ENCODE results near the gene KMT5B. TPM values are rescaled to one million over a fixed set of nuclear protein-coding genes. Genes with fewer than 3 reads are reported as not detected.

The KMT5B gene
- polyA plus RNA-seq, 3 donors, result 12.2 to 22.0 (median 19.5) TPM

- DNase-seq, result peak in 1 of 3 donors; percentile 16
- Histone ChIP-seq H4K20me1 (ENCODE audit: insufficient read depth, low read length) (no peaks in the 10 kb centered on the region), H3K4me3 (replicated peaks in 1 of 3; ENCODE audit: low read depth in 2 of 3, low read length in 3 of 3) (no peak overlapping the region), H3K36me3 (replicated peaks in 1 of 2; ENCODE audit: control insufficient read depth in 1 of 2, insufficient read depth in 2 of 2, low read length in 2 of 2) (peaks cover 0 to 1% of the 10 kb centered on the region in 2 donors), H3K79me2 (ENCODE audit: insufficient read depth, low read length) (no peaks in the 10 kb centered on the region), H3K4me1 (ENCODE audit: control insufficient read depth in 1 of 2, insufficient read depth in 2 of 2, low read length in 2 of 2) (peaks cover 21 to 23% of the 10 kb centered on the region in 2 donors), H3K27ac (ENCODE audit: low read depth in 1 of 2, low read length in 2 of 2) (no peak overlapping the region), H3K9ac (ENCODE audit: insufficient read depth, low read length, poor library complexity, severe bottlenecking) (no peak overlapping the region), H3K27me3 (ENCODE audit: control insufficient read depth in 2 of 2, insufficient read depth in 2 of 2, low read length in 2 of 2) (no peaks in the 10 kb centered on the region), H2AFZ (ENCODE audit: insufficient read depth, low read depth, low read length, poor library complexity, severe bottlenecking) (no peak overlapping the region), H3K4me2 (replicated peaks; ENCODE audit: extremely low read depth, low read length, poor library complexity, severe bottlenecking) (no peak overlapping the region), H3K9me3 (replicated peaks in 1 of 2; ENCODE audit: control insufficient read depth in 1 of 2, insufficient read depth in 1 of 2, low read length in 2 of 2) (no peaks in the 10 kb centered on the region)
- intact Hi-C loops (cut with micrococcal nuclease), result no loop called here
- 16% methylated on average over 3 of the region's 7 CpGs for WGBS (ENCODE audit: insufficient coverage)
- H3K4me3 Mint-ChIP-seq, result no peak overlapping the region
- no peak for TF ChIP-seq CTCF (IDR thresholded peaks at IDR 0.05)
- peaks cover 24% of the 10 kb centered on the region for H3K4me1 Mint-ChIP-seq
- no peaks in the 10 kb centered on the region for H3K9me3 Mint-ChIP-seq
- peaks cover 3 to 12% (median 10%) of the 10 kb centered on the region in 3 donors for H3K27me3 Mint-ChIP-seq (ENCODE audit: low read depth in 3 of 3)
- H3K27ac Mint-ChIP-seq, result no peak overlapping the region
- H3K36me3 Mint-ChIP-seq, result peaks cover 1 to 2% of the 10 kb centered on the region in 2 donors
Observed at GRCh38 chr11:68150037-68150436, 63.1 kb downstream of the KMT5B start.

DNA sequence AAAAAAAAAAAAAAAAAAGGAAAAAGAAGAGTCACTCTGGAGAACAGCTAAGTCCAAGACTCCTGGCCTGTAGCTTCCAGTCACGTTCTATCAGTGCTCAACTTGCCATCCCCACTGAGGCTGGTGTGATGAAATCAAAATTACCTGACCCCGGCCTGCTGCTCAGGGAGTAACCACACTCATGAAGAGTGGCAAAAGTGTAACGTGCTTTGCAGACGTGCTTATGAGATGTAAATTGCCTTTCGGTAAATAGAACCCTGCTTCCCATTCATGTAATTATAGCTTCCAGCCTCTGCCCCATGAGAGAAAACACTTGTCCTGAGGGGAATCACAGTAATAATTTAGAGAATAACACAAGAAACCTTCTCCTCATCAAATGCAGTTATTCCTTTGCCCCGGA lies 63.7 kb downstream of the KMT5B start:
- no peak overlapping the region for H3K27ac ChIP-seq (ENCODE audit: low read depth in 1 of 2, low read length in 2 of 2)
- no peak overlapping the region for H3K4me3 ChIP-seq (replicated peaks in 1 of 3; ENCODE audit: low read depth in 2 of 3, low read length in 3 of 3)
- no peak for TF ChIP-seq CTCF (IDR thresholded peaks at IDR 0.05)
- no peaks in the 10 kb centered on the region for H4K20me1 ChIP-seq (ENCODE audit: insufficient read depth, low read length)
- no peak overlapping the region for H3K9ac ChIP-seq (ENCODE audit: insufficient read depth, low read length, poor library complexity, severe bottlenecking)
- H3K9me3 Mint-ChIP-seq, result no peaks in the 10 kb centered on the region
- H3K4me1 Mint-ChIP-seq, result peaks cover 30% of the 10 kb centered on the region
- peaks cover 3 to 12% (median 10%) of the 10 kb centered on the region in 3 donors for H3K27me3 Mint-ChIP-seq (ENCODE audit: low read depth in 3 of 3)
- no peaks in the 10 kb centered on the region for H3K79me2 ChIP-seq (ENCODE audit: insufficient read depth, low read length)
- no peaks in the 10 kb centered on the region for H3K36me3 Mint-ChIP-seq
- no peaks in the 10 kb centered on the region for H3K9me3 ChIP-seq (replicated peaks in 1 of 2; ENCODE audit: control insufficient read depth in 1 of 2, insufficient read depth in 1 of 2, low read length in 2 of 2)
- H2AFZ ChIP-seq (ENCODE audit: insufficient read depth, low read depth, low read length, poor library complexity, severe bottlenecking), result no peak overlapping the region
- no peak for DNase-seq
- no peaks in the 10 kb centered on the region for H3K27me3 ChIP-seq (ENCODE audit: control insufficient read depth in 2 of 2, insufficient read depth in 2 of 2, low read length in 2 of 2)
- no peak overlapping the region for H3K4me2 ChIP-seq (replicated peaks; ENCODE audit: extremely low read depth, low read length, poor library complexity, severe bottlenecking)
- H3K4me3 Mint-ChIP-seq, result no peak overlapping the region
- intact Hi-C loops (cut with micrococcal nuclease), result no loop called here
- H3K4me1 ChIP-seq (ENCODE audit: control insufficient read depth in 1 of 2, insufficient read depth in 2 of 2, low read length in 2 of 2), result peaks cover 27 to 30% of the 10 kb centered on the region in 2 donors
- no peak overlapping the region for H3K27ac Mint-ChIP-seq
- H3K36me3 ChIP-seq (replicated peaks in 1 of 2; ENCODE audit: control insufficient read depth in 1 of 2, insufficient read depth in 2 of 2, low read length in 2 of 2), result no peaks in the 10 kb centered on the region
- 80% methylated on average over 1 of the region's 6 CpGs for WGBS (ENCODE audit: insufficient coverage)
